ENCODE data around the gene IDUA.

IDUA gene

DNA sequence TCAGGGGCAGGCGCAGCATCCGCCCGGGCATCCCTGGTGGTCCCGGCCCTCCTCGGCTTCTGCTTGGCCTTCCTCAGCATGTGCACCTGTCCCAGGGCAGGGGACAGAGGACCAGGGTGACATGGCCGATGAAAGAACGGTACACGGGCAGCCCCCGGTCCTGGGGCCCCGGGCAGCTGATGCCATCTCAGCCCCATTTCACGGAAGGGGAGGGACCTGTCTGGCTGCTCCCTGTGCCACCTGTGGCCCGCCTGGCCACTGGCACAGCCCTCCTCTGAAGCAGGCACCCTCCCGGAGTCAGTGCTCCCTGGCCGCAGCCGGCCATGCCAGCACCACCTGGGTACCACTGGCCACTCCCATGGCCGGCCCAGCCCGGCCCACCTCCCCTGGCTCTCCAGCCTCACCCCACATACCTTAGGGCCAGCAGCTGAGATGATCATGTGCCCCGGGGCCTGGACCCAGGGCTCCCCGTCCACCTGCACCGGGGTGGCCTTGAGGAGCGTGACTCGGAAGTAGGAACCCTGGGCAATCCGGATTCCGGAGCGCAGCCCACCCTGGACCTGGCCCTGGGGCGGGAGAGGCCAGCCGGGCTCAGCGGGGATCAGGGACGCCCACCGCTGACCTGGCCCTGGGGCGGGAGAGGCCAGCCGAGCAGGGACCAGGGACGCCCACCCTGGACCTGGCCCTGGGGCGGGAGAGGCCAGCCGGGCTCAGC, 26.1 kb upstream of the IDUA start:
- no peaks in the 10 kb centered on the region; the same call in 1 of the 2 replicates for H3K36me3 ChIP-seq (ENCODE audit: insufficient read depth, low read length)
- H3K9me3 ChIP-seq (ENCODE audit: control insufficient read depth, insufficient read depth, low read length): no peaks in the 10 kb centered on the region
- H3K4me1 ChIP-seq (ENCODE audit: insufficient read depth, low read length): no peaks in the 10 kb centered on the region
- H3K9ac ChIP-seq (ENCODE audit: low read depth, low read length): no peak overlapping the region

DNA sequence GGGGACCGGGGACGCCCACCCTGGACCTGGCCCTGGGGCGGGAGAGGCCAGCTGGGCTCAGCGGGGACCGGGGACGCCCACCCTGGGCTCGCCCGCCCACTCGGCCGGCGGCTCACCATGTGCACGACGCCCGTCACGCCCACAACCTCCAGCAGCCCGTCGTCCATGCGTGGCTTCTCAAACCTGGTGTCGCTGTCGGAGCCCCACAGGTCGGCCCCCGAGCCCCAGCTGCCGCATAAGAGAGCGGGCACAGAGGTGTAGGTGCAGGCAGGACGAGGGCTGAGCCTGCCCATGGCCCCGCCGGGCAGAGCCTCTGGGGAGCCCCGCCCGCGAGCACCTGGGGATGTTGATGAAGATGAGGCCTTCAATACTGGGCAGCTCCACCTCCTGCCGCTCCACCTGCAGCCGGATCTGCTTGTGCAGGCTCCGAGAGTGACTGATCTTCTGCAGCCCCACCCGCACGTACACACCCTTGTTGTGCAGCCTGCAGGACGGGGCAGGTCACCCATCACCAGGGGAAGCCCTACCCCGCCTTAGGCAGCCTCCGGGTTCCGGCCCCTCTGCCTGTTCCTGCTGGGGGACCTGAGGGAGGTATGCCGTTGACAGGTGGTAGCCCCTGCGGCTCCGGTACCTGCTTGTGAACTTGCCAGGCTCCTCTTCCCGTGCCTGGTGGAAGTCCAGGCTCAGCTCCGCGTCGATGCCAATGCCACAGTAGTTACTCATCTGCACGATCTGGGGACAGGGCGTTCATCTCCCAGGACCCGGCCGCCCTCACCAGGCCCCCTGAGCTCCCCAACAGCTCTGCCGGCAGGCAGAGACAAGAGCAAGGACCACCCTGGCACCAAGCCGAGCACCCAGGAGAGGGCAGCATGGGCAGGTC, 25.3 kb upstream of the IDUA start:
- Histone ChIP-seq H3K9ac (ENCODE audit: low read depth, low read length) (no peak overlapping the region), H3K9me3 (ENCODE audit: control insufficient read depth, insufficient read depth, low read length) (no peaks in the 10 kb centered on the region), H3K4me1 (ENCODE audit: insufficient read depth, low read length) (no peaks in the 10 kb centered on the region), H3K36me3 (ENCODE audit: insufficient read depth, low read length) (no peaks in the 10 kb centered on the region; the same call in 1 of the 2 replicates)

DNA sequence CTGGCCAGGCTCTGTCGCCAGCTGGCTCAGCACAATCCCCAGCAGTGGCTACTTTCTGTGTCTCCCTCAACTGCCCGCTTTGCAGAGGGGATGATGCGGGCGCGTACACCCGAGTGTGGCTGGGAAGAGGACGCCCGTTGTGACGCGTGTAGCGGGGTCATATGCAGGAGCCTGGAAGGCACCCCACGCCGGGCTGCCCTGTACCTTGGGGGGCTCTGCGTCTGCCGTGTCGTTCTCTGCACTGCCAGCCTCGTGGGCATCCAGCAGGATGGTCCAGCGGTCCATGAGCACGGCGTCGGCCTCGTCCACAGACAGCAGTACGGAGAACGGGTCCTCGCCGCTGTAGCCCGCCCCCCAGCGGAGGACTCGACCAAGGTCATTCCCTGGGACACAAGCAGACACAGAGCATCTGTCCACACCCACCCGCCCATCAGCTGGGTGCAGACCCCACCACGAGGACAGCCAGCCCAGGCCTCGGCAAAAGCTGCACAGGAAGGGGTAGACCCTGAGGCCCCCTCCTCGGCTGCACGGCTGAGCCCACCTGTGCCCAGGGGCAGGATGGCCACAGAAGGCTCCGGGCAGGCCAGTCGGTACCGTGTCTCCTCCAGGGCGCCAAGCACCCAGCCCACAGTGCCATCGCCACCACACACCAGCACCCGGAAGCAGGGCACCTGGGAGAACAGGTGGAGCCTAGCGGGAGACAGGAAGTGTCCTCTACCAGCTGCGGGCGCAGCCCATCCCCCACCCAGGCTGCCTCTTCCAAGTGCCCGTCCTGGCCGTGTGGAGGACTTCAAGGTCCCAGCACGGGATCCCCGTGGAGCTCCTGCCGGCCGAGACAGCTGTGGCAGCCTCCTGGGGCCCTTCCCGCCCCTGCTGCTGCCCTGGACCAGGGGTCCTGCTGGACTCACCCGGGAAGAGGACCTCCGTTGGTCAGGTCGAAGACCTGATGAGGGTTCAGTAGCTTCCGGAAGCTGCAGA, 24.3 kb upstream of the IDUA start:
- H3K9ac ChIP-seq (ENCODE audit: low read depth, low read length): no peak overlapping the region
- H3K36me3 ChIP-seq (ENCODE audit: insufficient read depth, low read length): no peaks in the 10 kb centered on the region; the same call in 1 of the 2 replicates
- H3K4me1 ChIP-seq (ENCODE audit: insufficient read depth, low read length): no peaks in the 10 kb centered on the region
- H3K9me3 ChIP-seq (ENCODE audit: control insufficient read depth, insufficient read depth, low read length): no peaks in the 10 kb centered on the region

DNA sequence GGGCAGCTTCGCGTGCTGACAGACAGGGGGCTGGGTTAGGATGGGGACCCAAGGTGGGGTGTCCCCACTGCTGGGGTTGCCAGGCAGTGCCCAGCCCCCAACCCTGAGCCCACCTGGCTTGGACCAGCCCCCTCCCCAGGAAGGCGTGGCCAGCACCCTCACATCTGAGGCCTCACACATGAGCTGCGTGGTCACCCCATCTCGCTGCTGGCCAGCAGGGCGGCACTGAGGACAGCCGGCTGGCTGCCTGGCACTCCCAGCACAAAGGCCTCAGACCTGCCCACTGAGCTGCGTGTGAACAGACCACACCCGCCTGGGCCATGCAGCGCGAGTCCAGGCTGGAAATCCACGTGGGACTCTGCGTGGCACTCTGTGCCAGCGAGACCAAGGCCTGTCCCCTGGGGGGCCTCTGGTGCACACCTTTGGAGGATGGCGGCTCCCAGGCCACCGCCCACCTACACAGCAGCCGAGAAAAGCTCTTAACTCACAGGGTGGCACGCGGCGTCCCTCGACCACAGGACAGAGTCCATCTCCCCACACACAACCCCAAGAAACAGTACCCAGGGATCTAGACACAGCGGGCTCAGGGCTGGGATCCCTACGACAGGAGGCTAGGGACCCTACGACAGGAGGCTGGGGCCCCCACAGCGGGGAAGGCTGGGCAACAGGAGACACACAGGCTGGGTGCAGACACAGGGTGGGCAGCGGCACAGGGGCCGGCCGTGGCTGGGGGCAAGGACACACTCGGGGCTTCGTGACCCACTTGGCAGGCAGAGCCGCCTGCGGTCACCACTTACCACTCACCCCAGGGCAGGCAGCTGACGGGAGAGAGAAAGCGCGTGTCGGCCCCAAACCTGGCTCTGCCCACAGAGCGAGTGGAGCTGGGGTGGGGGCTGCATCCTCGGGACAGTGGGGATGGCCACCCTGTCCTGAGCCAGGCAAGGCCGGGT, 23.3 kb upstream of the IDUA start:
- no peaks in the 10 kb centered on the region for H3K9me3 ChIP-seq (ENCODE audit: control insufficient read depth, insufficient read depth, low read length)
- H3K36me3 ChIP-seq (ENCODE audit: insufficient read depth, low read length): no peaks in the 10 kb centered on the region; the same call in 1 of the 2 replicates
- no peaks in the 10 kb centered on the region; the same call in 1 of the 2 replicates for H3K4me1 ChIP-seq (ENCODE audit: insufficient read depth, low read length)
- H3K9ac ChIP-seq (ENCODE audit: low read depth, low read length): no peak overlapping the region

DNA sequence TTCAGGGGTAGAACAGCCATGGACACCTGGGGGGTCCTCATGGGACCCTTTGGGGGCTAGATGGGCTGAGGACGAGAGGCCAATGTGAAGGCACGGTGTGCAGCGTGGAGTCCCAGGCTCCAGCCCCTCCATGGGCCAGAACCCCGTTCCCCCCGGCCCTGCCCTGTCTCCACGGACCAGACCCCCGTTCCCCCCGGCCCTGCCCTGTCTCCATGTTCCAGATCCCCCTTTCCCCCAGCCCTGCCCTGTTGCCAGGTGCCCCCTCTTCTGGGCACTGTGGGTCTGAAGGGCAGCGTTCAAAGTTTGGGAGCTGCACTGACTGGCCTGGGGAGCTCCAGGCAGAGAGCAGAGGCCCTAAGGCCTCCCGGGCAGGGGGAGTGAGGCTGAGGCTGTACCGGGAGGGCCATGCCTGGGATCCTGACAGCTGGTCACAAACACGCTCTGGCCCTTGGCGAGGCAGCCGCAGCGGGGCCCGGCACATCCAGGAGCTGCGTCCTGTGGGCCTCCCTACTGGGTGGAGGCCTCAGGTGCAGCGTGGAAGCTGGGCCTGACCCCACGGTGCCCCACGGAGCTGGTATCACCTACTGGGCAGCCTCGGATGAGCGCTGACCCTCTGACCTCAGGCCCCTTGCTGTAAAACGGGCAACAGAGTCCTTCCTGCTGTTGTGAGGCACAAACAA, 22.4 kb upstream of the IDUA start:
- H3K4me1 ChIP-seq (ENCODE audit: insufficient read depth, low read length): no peaks in the 10 kb centered on the region; the same call in 1 of the 2 replicates
- no peaks in the 10 kb centered on the region for H3K9me3 ChIP-seq (ENCODE audit: control insufficient read depth, insufficient read depth, low read length)
- no peaks in the 10 kb centered on the region; the same call in 1 of the 2 replicates for H3K36me3 ChIP-seq (ENCODE audit: insufficient read depth, low read length)
- no peak overlapping the region for H3K9ac ChIP-seq (ENCODE audit: low read depth, low read length)

DNA sequence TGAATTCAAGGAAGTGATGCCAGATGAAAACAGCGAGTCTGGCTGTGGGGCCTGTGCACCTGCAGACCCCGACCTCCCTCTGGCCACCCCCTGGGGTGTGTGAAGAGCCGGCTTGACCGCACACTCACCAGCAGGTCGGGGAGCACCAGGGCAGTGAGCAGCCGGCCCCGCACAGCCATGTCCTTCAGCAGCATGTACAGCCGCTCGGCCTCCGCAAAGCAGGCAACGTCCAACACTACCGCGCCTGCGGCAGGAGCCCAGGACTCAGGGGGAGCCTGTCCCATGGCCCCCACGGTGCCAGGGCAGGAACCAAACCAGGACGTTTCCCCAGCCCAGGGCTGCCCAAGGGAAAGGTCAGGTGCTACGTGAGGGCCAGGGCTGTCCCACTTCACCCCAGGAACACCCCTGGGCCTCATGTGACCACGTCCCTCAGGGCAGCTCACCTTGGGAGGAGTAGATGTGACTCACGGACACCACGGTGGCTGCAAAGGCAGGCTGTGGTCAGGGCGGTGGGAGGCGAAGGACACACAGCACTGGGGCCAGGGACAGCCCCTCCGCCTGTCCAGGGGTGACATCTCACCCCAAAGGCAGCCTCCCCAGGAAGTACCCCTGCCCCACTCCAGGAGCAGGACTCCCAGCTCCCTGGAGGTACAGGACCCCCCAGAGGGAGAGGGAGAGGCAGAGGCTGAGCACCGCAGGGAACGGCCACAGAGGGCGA, 21.6 kb upstream of the IDUA start:
- Histone ChIP-seq H3K36me3 (ENCODE audit: insufficient read depth, low read length) (no peaks in the 10 kb centered on the region; the same call in 1 of the 2 replicates), H3K4me1 (ENCODE audit: insufficient read depth, low read length) (no peaks in the 10 kb centered on the region; the same call in 1 of the 2 replicates), H3K9me3 (ENCODE audit: control insufficient read depth, insufficient read depth, low read length) (no peaks in the 10 kb centered on the region)

DNA sequence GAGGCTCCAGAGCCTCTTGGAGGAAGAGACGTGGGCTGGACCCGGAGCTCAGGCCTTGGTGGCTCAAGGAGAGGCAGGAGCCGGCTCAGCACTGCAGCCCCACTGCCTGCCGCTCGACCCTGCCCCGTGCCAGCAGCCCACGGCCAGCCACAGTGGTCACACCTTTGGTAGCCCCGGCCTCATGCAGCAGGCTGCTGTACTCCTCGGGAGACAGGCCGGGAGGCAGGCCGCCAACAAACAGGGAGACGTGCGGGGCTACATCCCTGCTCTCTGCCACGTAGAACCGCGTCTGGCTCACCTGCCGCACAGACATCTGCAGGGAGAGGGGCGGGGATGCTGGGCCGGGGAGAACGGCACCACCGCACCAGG, 21.1 kb upstream of the IDUA start:
- Histone ChIP-seq H3K36me3 (ENCODE audit: insufficient read depth, low read length) (no peaks in the 10 kb centered on the region), H3K9ac (ENCODE audit: low read depth, low read length) (no peak overlapping the region), H3K4me1 (ENCODE audit: insufficient read depth, low read length) (no peaks in the 10 kb centered on the region; the same call in 1 of the 2 replicates), H3K9me3 (ENCODE audit: control insufficient read depth, insufficient read depth, low read length) (no peaks in the 10 kb centered on the region)

More for the DNA sequence above, 21.6 kb upstream of the IDUA start:
- no peak overlapping the region for H3K9ac ChIP-seq (ENCODE audit: low read depth, low read length)

DNA sequence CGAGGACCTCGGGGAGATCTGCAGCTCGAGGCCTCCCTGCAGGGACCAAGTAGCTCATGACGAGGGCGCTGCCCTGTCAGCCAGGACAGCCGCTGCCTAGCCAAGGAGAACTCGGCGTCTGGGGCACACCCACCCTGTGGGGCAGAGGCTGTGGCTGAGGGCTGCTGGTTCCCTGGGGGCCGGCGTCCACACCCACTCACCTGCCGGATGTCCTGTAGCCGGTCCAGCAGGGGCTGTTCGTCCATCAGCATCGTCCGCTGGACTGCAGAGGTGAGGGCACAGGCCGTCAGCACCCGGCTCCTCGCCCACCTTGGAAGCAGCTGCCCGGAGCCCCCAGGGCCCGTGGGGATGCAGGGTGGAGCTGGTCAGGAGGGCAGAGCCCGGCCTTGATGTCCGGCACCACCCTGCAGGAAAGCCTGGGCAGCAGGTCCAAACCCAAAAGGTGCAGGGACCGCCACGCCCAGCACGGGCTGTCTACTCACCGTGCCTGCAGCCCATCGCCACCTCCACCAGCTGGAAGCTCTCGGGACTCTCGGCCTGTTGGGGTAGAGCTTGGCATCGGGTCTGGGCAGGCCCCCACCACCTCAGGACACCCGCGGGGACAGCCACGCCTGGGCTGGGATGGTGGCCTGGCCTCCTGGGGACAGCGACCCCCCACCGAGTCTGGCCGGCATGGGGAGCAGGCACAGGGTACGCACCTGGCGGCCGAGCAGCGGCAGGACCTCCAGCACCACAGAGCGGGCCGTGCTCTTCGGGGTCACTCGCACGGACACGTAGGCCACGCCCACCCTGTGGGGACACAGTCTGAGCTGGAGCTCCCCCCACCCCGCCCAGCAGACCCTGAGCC, 20.4 kb upstream of the IDUA start:
- Histone ChIP-seq H3K36me3 (ENCODE audit: insufficient read depth, low read length) (no peaks in the 10 kb centered on the region), H3K9me3 (ENCODE audit: control insufficient read depth, insufficient read depth, low read length) (no peaks in the 10 kb centered on the region), H3K9ac (ENCODE audit: low read depth, low read length) (no peak overlapping the region), H3K4me1 (ENCODE audit: insufficient read depth, low read length) (no peaks in the 10 kb centered on the region; the same call in 1 of the 2 replicates)

DNA sequence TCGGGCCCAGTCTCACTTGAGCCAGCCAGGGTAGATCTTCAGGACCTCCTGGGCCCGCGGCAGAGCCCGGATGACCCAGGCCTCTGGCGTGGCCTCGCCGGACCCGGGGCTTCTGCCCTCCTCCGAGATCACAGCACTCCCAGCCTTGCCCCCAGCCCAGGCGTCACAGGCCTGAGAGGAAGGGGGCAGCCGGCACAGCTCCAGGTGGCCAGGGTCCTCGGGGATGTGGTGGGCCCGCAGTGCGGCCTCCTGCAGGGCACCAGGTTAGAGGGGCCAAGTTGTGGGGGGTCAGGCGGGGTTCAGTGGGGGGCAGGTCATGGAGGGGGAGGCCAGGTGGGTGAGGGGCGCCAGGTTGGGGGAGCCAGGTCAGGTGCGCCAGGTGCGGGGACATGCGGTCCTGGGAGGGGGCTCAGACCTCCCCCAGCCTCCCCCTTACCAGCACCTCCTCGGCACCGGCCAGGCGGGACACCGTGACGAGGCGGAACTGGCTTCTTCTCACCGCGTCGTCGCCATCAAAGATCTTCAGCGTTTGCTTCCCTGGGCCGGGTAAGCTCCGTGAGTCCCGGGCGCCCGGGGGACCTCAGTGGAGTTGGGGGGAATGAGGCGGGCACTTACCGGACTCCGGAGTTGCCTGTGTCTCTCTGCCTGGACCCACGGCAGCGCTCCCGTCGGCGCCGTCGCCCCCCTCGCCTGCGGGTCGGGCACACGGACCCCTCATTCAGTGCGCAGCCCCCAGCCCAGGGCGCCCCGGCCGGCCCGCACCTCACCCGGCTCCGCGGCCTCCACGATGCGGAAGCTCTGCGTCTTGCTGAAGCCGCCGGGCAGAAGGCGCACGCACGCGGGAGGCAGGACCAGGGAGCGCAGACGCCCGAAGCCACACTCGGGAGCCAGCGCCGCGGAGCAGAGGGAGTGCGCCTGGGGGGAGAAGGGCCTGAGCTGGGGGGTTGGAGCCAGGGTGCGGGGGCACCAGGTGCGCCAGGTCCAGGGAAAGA, 19.4 kb upstream of the IDUA start:
- H3K9me3 ChIP-seq (ENCODE audit: control insufficient read depth, insufficient read depth, low read length): no peaks in the 10 kb centered on the region
- peak overlapping the region; percentile 42; the same call in 1 of the 2 replicates for H3K9ac ChIP-seq (ENCODE audit: low read depth, low read length)
- no peaks in the 10 kb centered on the region; the same call in 1 of the 2 replicates for H3K4me1 ChIP-seq (ENCODE audit: insufficient read depth, low read length)
- H3K36me3 ChIP-seq (ENCODE audit: insufficient read depth, low read length): no peaks in the 10 kb centered on the region

DNA sequence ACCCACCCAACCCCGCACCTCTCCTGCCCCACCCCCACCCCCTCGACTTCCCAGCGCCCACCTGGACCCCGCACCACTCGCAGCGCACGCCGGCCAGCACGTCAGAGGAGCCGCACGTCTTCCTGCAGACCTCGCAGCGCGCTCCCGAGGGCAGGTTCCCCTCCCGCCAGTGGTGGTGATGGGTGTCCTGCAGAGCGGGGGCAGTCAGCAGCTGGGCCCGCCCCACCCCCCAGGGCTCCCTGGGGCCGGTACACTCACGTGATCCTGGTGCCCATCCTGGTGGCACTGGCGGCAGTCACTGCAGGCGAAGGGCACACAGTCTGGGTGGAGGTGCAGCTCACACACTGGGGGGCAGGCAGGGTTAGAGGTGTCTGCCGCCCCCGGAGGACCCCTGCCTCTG, 18.6 kb upstream of the IDUA start:
- Histone ChIP-seq H3K36me3 (ENCODE audit: insufficient read depth, low read length) (no peaks in the 10 kb centered on the region), H3K4me1 (ENCODE audit: insufficient read depth, low read length) (no peaks in the 10 kb centered on the region; the same call in 1 of the 2 replicates), H3K9me3 (ENCODE audit: control insufficient read depth, insufficient read depth, low read length) (no peaks in the 10 kb centered on the region), H3K9ac (ENCODE audit: low read depth, low read length) (no peak overlapping the region)
